SJSA1 (cell line): Measurements from ENCODE around the gene C19orf81. TPM values are rescaled to one million over a fixed set of nuclear protein-coding genes. Genes with fewer than 3 reads are reported as not detected.
A peak's percentile ranks its signal among the peaks of the same experiment; 100 is the strongest.
"Not testable (repeated sequence)": the region's sequence is repeated elsewhere in the genome, so short reads cannot be mapped to it uniquely, and the experiment has no call there.

Experiments used
- DNase-seq, 2 experiments: peaks; one replicate each; pipeline ENCODE4 v3.0.0-alpha.2; 2015 to 2020; ENCODE audit warnings: low spot score in 2 of 2, low read depth in 1 of 2
- H3K27ac ChIP-seq: fragments of 250-450 bp; sonication (Bioruptor Pico); 2 replicates; pipeline ENCODE4 v1.5.1; 2020; ENCODE audit warnings: mild to moderate bottlenecking, moderate library complexity
- H3K27me3 ChIP-seq: fragments of 250-450 bp; sonication (Bioruptor Pico); replicated peaks from 2 replicates; pipeline ENCODE4 v1.5.1; 2020; ENCODE audit warnings: mild to moderate bottlenecking, moderate library complexity
- H3K36me3 ChIP-seq: fragments of 250-450 bp; sonication (Bioruptor Pico); 2 replicates; pipeline ENCODE4 v1.5.1; 2020; ENCODE audit warnings: mild to moderate bottlenecking
- H3K4me1 ChIP-seq: fragments of 250-450 bp; sonication (Bioruptor Pico); replicated peaks from 2 replicates; pipeline ENCODE4 v1.6.1; 2021; ENCODE audit warnings: mild to moderate bottlenecking
- H3K4me3 ChIP-seq: fragments of 250-450 bp; sonication (Bioruptor Pico); 2 replicates; pipeline ENCODE4 v1.5.1; 2020; ENCODE audit warnings: mild to moderate bottlenecking
- H3K9me3 ChIP-seq: fragments of 250-450 bp; sonication (Bioruptor Pico); replicated peaks from 2 replicates; pipeline ENCODE4 v1.5.1; 2020; ENCODE audit warnings: mild to moderate bottlenecking
- total RNA-seq: library from RNA; depleted of rRNA; stranded (reverse); fragments of >200 nt; shearing (Covaris generic); gene quantifications from 2 replicates; pipeline ENCODE4 v1.2.3, GENCODE V29; 2014; rRNA removed

The C19orf81 gene
- total RNA-seq: not detected in 2 replicates

DNA sequence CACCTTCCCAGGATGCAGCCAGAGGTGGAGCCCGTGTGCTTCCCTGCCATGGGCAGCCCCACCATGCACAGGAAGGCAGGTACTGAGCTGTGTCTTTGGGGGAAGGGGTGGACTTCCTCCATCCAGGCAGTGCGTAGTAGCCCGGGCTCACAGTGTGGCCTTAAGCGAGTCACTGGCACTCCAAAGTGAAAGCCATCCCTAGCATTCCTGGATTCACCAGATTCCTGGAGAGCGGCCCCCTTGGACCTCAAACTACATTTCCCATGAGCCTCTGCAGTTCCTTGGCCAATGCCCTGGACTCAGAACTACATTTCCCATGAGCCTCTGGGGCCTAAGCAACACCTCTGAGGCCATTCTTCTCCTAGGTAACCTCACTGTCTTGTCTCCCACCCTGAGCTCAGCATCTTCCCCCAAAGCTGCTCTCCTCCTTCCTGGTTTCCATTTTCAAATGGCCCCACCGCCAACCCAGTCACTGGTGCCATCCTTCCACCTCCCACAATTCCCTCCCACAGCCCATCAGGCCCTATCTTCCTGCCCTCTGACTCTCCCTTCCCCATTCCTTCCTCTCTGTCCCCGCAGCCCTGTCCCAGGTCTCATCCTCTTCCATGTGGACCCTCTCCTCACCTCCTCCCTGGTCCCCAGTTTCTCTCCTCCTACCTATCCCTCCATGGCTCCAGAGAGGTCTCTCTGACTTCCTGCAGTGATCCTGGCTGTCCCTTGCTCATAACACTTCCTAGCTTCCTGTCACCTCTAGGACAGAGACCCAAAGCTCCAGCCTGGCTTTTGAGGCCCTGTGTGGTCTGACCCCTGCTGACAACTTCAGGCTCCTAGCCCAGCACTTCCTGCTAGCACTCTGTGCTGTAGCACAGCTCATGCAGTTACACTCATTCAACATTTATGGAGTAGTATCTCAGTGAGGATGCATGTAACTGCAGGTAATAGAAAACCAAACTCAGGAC, at the start of gene C19orf81:
TSS of gene C19orf81 (plus strand) at position 13 of the 959 bp plus-strand sequence. CDS start at position 13, 0 bp downstream.
- no peak within 1 kb of the TSS for H3K27ac ChIP-seq
- H3K9me3 ChIP-seq: 0 out of 2 replicates have a peak, but pooled peaks cover 2% of the 10 kb centered on the region
- H3K4me3 ChIP-seq: no peak within 1 kb of the TSS
- H3K36me3 ChIP-seq: no peaks in the 10 kb centered on the region
- no peak for DNase-seq
- H3K27me3 ChIP-seq: peaks cover 9% of the 10 kb centered on the region
- H3K4me1 ChIP-seq: no peaks in the 10 kb centered on the region

DNA sequence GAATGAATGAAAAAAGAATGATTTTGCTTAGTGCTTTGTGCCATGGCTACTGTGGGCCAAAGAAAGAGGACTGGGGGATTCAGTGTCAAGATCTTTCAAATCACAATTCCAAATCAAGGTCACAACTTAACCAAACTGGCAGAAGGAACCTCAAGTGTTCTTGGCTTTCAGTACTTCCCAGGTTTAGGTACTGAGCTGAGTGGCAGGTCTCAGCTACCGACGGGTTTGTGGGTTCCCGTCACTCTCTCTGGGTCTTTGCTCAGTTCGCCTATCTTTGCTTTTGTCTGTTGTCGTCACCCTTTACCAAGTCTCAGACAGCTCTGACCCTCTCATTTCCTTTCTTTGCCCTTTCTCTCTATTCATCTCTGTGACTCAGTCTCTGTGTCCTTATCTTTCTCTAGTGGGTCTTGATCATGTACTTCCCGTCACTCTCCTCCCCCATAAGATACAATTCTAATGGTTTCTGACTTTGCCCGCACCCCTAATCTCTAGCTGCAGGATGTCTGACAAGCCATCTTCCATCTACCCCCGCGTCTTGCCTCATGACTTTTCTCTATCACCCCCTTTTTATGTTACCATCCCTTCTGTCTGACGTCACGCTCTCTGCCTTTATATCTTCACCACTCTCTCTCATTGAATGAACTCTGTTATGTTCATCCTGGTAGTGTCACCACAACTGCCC, 47.7 kb upstream of the C19orf81 start:
- H3K36me3 ChIP-seq: no peaks in the 10 kb centered on the region
- no peaks in the 10 kb centered on the region for H3K9me3 ChIP-seq

DNA sequence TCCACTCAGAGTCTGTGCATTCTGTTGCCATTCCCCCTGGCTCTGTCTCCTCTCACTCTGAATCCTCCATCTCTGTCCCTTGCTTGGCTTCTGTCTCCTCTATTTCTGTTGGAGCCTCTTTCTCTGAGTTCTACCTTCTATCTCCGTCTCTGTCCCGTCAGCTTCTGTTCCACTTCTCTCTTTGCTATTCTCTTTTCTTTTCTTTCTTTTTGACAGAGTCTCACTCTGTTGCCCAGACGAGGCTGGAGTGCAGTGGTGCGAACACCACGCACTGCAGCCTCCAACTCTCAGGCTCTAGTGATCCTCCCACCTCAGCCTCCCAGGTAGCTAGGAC, 47.2 kb upstream of the C19orf81 start:
- Histone ChIP-seq H3K36me3 (no peaks in the 10 kb centered on the region), H3K4me3 (no peak overlapping the region), H3K9me3 (no peaks in the 10 kb centered on the region), H3K27me3 (no peaks in the 10 kb centered on the region), H3K27ac (no peak overlapping the region), H3K4me1 (no peaks in the 10 kb centered on the region)
- DNase-seq: no peak

More for the DNA sequence above, 47.7 kb upstream of the C19orf81 start:
- H3K27ac ChIP-seq: no peak overlapping the region
- no peak for DNase-seq
- H3K27me3 ChIP-seq: no peaks in the 10 kb centered on the region
- no peaks in the 10 kb centered on the region for H3K4me1 ChIP-seq
- no peak overlapping the region for H3K4me3 ChIP-seq

DNA sequence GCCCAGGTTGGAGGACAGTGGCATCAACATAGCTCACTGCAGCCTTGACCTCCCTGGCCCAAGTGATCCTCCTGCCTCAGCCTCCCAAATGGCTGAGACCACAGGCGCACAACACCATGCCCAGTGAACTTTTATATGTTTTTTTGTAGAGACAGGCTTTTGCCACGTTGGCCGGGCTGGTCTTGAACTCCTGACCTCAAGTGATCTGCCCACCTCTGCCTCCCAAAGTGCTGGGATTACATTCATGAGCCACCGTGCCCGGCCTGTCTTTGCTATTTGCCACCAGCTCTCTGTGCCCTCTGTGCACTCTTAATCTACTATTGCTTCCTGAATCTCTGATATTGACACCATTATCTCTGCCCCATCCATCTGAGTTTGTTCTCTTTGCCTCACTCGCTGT, 46.7 kb upstream of the C19orf81 start:
- 0 out of 2 replicates have a peak, but pooled peaks cover 2% of the 10 kb centered on the region for H3K9me3 ChIP-seq
- H3K36me3 ChIP-seq: no peaks in the 10 kb centered on the region
- no peak overlapping the region for H3K4me3 ChIP-seq
- no peak for DNase-seq
- H3K27me3 ChIP-seq: no peaks in the 10 kb centered on the region
- no peaks in the 10 kb centered on the region for H3K4me1 ChIP-seq
- H3K27ac ChIP-seq: no peak overlapping the region

DNA sequence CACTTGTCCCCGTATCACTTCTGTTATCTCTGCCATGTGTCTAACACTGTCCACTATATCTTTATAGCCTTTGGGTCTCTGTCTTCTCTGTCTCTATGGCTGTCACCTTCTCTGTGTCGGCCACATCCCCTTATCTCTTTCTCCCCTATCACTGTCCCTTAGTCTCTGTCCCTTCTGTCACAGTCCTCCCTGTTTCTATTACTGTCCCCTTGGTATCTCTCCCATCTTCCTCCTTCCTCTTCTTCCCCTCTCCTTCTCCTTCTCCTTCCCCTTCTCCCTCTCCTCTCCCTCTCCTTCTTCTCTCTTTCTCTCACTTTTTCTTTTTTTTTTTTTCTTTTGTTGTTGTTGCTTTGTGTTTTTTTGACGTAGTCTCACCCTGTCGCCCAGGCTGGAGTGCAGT, 46.3 kb upstream of the C19orf81 start:
- H3K27me3 ChIP-seq: no peaks in the 10 kb centered on the region
- H3K4me3 ChIP-seq: no peak overlapping the region
- H3K4me1 ChIP-seq: no peaks in the 10 kb centered on the region
- H3K27ac ChIP-seq: no peak overlapping the region
- H3K9me3 ChIP-seq: peaks cover 7% of the 10 kb centered on the region; the same call in 1 of the 2 replicates
- DNase-seq: no peak
- no peaks in the 10 kb centered on the region for H3K36me3 ChIP-seq

DNA sequence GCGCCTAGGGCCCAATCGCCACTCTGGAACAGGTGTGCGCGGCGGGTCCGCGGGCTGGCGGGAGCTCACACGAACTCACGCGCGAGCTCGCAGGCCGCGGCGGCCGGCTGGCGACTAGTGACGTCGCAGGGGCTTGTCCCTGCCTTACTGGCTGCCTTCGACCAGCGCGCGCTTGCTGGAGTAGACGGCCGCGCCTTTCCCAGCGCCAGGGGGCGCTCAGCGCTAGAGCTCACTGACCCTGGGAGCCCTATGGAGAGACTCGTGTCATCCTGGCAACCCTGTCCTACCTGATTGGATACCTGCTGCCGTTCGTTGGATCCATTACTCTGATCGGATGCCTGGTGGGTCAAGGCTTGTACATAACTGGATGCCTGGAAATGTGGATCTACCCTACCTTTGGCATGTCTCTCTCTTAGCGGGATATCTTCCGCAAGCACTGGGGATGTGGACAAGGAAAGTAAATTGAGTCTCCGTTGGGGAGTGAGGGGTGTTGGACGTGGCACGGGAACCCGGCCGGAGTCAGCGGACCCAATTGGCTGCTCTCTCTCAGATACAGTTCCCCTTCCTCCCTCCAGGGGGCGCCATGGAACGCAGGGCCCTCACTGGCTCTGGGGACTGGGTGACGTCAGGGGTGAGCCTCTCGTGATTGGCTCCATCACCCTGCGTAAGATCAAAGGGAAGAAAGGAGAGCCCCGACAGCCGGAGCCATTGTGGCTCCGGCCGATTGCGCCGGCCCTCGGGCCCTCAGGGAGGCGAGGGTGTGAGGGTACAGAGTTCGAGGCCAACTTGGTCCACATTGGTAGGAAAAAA, 44.8 kb upstream of the C19orf81 start:
- not testable (repeated sequence) for H3K4me1 ChIP-seq, H3K4me3 ChIP-seq, DNase-seq, H3K36me3 ChIP-seq, H3K9me3 ChIP-seq, H3K27me3 ChIP-seq, H3K27ac ChIP-seq

DNA sequence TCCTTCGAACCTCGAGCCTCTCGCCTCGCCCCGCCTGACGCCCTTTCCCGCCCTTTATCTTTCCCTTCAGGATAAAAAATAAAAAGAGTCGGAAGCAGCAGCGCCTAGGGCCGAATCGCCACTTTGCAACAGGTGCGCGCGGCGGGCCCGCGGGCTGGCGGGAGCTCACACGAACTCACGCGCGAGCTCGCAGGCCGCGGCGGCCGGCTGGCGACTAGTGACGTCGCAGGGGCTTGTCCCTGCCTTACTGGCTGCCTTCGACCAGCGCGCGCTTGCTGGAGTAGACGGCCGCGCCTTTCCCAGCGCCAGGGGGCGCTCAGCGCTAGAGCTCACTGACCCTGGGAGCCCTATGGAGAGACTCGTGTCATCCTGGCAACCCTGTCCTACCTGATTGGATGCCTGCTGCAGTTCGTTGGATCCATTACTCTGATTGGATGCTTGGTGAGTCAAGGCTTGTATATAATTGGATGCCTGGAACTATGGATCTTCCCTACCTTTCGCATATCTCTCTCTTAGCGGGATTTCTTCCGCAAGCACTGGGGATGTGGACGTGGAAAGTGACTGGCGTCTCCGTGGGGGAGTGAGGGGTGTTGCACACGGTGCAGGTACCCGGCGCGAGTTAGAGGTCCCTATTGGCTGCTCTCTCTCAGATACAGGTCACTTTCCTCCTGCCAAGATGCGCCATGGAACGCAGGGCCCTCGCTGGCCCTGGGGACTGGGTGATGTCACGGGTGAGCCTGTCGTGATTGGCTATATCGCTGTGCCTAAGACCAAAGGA, 43.0 kb upstream of the C19orf81 start:
- not testable (repeated sequence) for H3K27me3 ChIP-seq, H3K4me3 ChIP-seq, H3K27ac ChIP-seq, H3K36me3 ChIP-seq, H3K9me3 ChIP-seq, H3K4me1 ChIP-seq, DNase-seq

DNA sequence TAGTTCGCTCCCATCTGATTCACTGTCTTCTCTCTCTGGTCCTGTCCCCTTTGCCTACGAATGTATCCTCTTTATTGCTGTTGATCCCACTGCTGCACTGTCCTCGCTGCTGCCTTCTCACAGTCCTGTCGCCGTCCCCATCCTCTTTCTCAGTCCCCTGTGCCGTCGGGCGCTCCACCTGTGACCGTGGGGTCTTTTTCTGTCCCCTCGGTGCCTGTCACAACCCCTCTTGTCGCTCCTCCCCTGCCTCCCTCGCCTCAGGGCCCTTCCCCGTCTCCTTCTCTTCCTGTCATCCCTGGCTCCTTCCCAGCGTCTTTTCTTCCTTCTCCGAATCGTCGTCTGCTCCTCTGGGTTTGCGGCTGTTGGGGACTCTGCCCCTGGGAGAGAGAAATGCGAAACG, 41.9 kb upstream of the C19orf81 start:
- Histone ChIP-seq H3K27me3 (no peaks in the 10 kb centered on the region), H3K36me3 (no peaks in the 10 kb centered on the region), H3K4me3 (no peak overlapping the region), H3K9me3 (peaks cover 9% of the 10 kb centered on the region; the same call in 1 of the 2 replicates), H3K4me1 (no peaks in the 10 kb centered on the region), H3K27ac (no peak overlapping the region)
- no peak for DNase-seq

DNA sequence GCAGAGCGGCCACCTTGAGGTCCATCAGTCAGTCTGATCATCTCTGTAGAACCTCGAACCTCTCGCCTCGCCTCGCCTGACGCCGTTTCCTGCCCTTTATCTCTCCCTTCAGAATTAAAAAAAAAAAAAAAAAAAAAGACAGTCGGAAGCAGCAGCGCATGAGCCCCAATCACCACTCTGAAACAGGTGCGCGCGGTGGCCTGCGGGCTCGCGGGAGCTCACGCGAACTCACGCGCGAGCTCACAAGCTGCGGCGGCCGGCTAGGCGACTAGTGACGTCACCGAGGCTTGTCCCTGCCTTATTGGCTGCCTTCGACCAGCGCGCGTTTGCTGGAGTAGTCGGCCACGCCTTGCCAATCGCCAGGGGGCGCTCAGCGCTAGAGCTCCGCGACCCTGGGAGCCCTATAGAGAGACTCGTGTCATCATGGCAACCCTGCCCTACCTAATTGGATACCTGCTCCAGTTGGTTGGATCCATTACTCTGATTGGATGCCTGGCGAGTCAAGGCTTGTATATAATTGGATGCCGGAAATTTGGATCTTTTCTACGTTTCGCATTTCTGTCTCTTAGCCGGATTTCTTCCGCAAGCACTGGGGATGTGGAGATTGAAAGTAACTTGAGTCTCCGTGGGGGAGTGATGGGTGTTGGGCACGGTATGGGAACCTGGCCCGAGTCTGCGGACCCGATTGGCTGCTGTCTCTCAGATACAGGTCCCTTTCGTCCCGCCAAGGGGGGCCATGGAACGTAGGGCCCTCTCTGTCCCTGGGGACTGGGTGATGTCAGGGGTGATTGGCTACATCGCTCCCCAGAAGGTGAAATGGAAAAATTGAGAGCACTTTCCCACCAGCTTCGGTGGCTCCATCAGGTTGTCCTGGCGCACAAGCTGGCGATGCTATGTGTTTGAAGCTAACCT, 41.1 kb upstream of the C19orf81 start:
- Histone ChIP-seq H3K4me3 (no peak overlapping the region), H3K36me3 (no peaks in the 10 kb centered on the region), H3K27me3 (no peaks in the 10 kb centered on the region), H3K4me1 (no peaks in the 10 kb centered on the region), H3K27ac (no peak overlapping the region), H3K9me3 (peaks cover 9% of the 10 kb centered on the region; the same call in 1 of the 2 replicates)
- DNase-seq: peak; percentile 15 to 68

DNA sequence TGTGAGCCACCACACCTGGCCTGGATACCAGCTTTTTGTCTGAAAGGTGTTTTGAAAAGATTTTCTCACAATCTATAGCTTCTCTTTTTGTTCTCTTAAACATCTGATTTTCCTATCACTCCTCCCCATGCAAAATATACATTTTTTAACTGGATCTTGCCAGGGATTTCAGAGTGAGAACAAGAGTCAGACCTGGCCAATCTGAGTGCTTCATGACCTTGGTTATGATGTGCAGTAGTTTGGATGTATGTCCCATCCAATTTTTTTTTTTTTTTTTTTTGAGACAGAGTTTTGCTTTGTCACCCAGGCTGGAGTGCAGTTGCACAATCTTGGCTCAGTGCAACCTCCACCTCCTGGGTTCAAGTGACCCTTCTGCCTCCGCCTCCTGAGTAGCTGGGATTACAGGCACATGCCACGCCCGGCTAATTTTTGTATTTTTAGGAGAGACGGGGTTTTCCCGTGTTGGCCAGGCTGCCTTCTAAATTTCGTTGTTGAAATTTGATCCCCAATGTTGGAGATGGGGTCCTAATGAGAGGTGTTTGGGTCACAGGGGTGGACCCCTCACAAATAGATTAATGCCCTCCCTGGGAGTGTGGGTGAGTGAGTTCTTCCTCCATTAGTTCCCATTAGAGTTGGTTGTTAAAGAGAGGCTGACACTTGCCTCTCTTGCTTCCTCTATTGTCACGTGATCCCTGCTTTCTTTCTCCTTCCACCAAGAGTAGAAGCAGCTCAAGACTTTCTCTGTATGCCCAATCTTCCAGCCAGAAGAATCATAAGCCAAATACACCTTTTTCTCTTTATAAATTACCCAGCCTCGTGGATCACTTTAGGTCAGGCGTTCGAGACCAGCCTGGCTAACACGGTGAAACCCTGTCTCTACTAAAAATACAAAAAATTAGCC, 36.5 kb upstream of the C19orf81 start:
- not testable (repeated sequence) for H3K9me3 ChIP-seq, DNase-seq, H3K36me3 ChIP-seq, H3K4me3 ChIP-seq, H3K27me3 ChIP-seq, H3K27ac ChIP-seq, H3K4me1 ChIP-seq

DNA sequence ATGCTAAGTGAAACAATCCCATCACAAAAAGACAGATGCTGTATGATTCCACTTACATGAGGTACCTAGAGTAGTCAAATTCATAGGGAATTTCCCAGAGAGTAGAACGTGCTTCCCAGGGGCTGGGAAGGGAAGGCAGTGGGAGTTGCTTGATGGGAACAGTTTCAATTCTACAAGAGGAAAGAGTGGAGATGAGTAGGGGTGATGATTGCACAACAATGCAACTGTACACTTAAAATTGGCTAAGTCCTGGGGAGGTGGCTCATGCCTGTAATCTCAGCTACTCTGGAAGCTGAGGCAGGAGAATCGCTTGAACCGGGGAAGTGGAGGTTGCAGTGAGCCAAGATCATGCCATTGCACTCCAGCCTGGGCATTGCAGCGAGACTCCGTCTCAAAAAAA, 30.9 kb upstream of the C19orf81 start:
- DNase-seq, H3K4me3 ChIP-seq, H3K27me3 ChIP-seq, H3K27ac ChIP-seq, H3K36me3 ChIP-seq, H3K9me3 ChIP-seq, H3K4me1 ChIP-seq: not testable (repeated sequence)
